HG02571 (cell line): ENCODE data around the gene HSD17B8.

Source experiments
- ATAC-seq: cut with Tn5 transposase; IDR thresholded peaks from one replicate; pipeline ENCODE4 v1.9.1; 2021; ENCODE audit warnings: mild to moderate bottlenecking, moderate library complexity; ENCODE audit not compliant: unreplicated experiment

HSD17B8 gene

DNA sequence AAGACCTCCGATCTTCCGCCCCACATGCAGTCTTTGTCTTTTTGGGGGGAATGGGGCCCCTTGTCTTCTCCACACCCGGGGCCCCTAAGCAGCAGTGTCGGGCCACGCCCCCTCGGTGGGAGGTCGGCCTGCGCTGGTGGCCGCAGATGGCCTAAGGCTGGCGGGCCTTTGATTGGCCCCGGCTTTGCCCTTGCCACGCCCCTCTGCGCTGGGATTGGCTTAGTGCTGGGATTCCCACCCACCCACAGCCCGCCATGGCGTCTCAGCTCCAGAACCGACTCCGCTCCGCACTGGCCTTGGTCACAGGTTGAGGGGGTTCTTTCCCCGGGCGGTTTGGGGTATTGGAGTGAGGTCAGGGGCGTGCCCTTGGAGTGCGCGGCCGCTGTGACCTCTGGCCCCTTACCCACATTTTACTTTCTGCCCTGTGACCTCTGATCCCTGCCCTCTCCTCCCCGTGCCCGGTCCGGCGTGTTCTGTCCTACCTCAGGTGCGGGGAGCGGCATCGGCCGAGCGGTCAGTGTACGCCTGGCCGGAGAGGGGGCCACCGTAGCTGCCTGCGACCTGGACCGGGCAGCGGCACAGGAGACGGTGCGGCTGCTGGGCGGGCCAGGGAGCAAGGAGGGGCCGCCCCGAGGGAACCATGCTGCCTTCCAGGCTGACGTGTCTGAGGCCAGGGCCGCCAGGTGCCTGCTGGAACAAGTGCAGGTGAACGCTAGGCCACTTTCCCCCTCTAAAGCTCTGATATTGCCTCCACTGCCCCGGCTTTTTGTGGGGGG, at the start of gene HSD17B8:
Gene HSD17B8, plus strand, starts transcription at position 241 of the 776 bp plus-strand sequence. Its CDS starts 14 bp downstream, at position 255.
- peak; percentile 42 for ATAC-seq

DNA sequence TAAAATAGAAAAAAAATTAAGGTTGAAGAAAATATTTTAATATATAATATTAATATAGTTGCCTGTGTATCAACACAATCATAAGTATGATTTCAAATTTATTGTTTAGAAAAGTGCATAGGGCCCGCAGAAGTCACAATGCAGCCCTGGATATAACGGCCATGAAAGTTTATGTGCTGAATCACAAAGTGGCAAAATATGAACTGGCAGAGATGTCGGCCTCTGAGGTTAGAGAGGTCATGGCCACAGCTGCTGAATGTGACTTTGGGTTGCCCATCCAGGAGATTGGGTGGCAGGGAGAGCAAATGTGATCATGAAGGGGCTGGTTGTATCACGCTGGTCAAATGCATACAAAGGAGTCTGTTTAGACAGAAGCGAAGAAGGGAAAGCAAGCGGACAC, 47.9 kb upstream of the HSD17B8 start:
- no peak for ATAC-seq

DNA sequence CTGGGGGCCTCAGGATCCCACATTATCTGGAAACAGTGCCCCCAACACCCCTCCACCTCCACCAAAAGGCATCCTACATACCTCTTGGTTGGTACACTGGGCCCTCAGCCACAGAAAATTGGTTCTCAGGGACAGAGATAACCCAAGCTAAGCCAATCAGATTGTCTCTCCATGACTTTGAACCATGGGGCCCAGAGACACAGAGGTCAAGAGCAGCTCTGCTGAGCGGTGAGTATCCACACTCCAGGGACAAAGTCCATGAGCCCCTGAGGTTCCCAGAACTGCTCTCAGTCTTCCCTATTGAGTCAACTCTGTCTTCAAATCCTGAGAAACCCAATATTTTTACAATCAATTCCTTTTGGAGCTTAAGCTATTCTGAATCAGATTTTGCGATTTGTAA, 47.5 kb upstream of the HSD17B8 start:
- ATAC-seq, result no peak

DNA sequence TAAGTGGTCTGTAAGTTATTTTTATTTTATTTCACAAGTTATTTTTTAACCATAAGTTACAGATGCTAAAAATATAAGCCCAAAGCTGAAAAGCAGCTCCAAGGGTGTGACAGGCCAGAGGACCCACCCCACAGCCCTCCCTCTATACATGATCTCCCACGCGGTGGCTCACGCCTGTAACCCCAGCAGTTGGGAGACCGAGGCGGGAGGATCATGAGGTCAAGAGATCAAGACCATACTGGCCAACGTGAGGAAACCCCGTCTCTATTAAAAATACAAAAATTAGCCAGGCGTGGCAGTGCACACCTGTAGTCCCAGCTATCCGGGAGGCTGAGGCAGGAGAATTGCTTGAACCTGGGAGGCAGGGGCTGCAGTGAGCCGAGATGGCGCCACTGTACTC, 44.4 kb upstream of the HSD17B8 start:
- ATAC-seq, result no peak

DNA sequence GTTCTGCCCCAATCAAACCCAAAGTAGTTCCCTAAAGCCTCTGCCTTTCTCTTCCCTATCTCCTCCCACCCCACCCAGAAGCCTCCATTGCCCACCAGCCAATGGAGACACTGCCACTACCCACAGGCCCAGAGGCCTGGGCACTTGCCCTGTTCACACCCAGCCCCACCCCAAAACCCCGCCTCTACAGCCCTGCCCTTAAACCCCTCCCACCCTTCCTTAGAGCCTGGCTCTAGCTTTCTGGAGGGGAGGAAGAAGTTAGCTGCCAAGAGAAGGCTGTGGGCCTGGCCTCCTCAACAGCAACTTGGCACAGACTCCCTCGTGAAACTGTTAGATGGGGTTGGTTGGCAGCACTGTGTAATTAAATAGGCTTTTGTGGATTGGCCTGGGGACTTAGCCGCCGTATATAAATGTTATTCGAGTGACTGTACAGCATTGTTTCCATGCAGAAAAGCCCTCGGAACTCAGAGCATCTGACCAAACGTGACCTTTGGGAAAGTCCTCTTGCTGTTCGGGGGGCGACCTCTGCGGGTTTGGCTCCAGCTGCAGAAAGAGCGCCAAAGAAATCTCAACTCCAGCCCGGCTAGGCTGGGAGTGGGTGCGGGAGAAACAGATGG, 43.6 kb upstream of the HSD17B8 start:
- ATAC-seq, result no peak

DNA sequence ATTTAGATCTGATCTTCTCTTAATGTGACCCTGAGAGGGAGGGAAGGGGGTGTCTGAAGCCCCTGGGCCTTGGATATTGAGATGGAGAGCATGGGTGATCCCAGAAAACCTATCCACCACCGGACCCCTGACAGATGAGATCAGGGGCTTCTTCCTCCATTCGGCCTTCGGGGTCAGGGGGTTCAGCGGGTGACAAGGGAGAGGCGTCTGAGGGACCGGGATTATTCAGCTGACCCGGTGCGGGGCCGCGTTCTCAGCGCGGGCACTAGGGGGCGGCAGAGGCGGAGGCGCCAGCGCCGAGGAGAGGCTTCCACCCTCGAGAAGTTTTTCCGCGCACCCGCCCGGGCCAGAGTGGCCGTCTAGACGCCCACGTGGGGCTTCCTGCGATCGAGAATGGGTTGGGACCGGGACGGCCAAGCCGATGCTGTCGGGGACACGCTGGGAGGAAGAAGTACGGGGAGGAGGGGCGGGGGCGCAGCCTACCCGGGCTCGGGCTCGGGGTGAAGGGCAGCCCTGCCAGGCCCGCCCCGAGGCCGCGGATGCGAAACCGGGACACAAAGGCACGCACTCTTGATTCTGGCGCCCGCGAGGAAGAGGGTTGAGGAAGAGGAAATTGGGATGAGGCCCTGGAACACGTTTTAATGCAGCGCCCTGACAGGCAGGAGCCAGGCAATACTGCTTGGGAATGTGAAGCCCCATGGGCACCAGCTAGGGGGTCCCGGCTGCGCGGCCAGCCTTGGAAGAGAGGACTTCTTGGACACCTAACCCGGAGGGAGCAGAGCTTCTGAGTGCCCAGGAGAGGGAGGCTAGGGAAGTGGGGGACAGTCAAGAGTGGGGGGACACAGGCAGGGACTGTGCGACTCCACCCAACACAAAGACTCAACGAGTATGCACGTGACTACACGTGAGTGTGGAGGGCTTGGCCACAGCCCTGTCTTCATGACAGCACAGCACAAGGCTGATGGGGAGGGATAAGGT, 42.8 kb upstream of the HSD17B8 start:
- ATAC-seq, result no peak

DNA sequence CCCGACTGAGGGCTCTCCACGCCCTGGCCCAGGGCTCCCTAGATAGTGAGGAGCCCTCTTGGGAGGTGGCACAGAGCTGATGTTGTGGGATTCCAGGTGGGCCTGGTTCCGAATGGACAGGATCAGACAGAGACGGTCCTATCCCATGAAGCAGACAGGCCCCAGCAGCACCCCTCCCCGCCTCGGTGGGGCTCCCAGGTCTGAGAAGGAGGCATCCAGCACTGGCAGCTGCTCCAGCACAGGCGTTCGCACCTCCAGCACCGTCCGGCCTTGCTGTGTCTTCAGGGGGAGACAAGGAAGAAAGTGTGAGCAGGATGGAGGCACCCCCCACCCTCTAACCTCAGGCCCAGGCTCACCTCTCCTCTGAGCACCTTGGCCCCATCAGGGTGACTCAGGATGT, 40.9 kb upstream of the HSD17B8 start:
- no peak for ATAC-seq

DNA sequence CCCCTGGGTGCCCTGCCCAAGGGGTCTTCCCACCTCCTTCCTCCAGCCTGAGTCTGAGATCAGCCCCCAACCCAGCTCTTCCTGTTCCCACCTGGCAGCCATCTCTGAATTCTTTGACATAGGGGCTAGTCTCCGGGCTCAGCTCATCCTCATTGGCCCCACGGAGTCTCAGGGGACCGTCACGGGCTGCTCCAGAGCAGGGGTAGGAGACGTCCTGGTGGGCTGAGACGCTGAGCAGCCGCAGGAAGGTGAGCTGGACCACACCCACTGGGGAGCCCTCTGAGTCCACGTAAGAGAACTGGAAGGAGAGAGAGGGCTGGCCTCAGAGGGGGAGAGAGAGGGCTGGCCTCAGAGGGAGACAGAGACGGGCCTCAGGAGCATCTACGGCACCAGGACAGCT, 40.3 kb upstream of the HSD17B8 start:
- ATAC-seq, result no peak

DNA sequence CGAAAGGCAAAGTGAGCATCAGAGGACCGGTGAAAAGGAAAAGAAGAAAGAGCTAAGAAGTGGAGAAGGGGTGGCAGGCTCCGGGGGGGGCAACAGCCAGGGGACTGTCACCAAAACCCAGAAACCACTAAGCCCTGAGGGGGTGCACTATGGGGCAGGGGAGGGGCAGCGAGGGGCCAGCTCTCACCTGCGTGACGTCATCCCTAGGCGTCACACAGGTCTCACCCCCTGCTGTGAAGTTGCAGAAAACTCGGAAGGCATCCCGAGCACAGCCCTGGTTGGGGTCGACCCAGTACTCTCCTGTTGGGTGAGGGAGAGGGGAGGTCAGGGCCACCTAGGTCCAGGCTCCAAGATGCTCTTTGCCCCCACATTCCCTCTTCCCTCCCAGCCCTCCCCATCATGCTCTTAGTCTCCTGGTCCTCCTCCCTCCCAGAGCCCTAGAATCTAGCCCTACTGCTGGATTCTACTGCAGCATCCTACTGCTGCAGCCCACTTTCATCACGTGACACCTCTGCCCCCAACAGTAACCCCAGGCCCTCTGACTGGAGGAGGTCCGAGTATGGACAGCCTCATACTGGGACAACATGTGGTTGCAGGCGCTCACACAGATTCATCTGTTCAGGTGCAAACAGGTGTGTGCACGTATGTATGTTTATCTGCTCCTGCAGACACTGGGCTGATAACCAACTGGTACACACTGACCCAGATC, 39.6 kb upstream of the HSD17B8 start:
- no peak for ATAC-seq

DNA sequence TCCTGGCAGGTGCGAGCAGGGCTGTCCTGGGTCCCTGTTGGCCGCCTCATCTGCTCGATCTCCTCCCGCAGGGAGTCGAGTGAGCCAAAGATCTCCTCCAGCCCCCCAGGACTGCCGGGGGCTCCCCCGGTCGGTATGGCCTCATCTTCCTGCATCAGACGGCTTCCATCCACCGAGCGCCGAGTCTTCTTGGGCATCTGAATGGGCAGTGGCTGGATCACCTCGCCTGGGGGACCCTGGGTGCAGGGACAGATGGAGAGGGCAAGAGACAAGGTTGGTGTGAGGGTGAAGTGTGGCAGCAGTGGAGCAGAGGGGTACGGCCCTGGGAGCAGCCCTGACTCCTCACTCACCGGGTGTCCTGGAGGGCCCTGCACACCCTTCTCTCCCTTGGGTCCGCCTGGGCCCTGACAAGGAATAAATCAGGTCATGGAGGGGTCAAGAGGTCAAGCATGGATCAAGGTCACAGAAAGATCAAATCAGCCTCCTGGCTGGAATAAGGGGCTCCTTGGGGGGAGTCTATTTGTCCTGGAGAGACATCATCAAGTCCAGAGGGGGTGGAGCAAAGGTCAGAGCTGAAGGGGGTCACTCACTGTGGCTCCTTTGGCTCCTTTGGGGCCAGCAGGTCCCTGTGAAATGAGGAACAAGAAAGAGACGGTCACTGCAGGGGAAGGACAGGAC, 38.7 kb upstream of the HSD17B8 start:
- no peak for ATAC-seq

DNA sequence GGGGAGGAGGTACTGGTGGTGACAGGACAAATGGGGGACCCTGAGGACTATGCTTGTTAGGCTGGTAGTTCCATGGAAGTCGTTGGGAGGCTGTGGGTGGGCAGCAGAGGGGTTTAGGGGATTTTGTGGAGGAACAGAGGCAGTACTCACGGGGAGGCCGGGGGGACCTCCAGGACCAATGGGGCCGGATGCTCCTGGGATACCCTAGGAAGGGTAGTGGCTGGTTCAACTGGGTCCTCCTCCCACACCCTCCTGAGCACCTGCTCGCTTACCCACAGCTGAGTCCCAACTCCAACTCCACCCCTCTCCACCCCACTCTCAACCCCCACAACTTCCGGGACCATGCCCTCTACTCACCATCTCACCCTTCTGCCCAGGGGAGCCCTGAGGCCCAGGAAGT, 38.1 kb upstream of the HSD17B8 start:
- ATAC-seq, result no peak

DNA sequence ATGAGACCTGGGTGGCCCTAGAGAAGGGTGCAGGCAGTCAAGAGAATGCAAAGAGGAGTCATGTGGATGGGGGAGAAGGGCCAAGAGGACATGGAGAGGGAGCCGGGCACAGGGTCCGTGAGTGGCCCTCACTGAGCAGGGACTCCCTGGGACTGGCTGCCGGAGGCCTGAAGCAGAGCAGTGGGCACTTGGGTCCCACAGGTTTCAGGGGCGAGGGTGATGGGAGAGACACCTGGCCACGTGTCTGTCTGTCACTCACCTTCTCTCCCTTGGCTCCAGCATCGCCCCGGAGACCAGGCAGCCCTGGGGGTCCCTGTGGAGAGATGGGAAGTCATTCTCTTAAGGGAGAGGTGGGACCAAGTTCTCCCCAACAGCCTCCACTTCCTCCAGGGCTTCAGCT, 37.6 kb upstream of the HSD17B8 start:
- no peak for ATAC-seq

DNA sequence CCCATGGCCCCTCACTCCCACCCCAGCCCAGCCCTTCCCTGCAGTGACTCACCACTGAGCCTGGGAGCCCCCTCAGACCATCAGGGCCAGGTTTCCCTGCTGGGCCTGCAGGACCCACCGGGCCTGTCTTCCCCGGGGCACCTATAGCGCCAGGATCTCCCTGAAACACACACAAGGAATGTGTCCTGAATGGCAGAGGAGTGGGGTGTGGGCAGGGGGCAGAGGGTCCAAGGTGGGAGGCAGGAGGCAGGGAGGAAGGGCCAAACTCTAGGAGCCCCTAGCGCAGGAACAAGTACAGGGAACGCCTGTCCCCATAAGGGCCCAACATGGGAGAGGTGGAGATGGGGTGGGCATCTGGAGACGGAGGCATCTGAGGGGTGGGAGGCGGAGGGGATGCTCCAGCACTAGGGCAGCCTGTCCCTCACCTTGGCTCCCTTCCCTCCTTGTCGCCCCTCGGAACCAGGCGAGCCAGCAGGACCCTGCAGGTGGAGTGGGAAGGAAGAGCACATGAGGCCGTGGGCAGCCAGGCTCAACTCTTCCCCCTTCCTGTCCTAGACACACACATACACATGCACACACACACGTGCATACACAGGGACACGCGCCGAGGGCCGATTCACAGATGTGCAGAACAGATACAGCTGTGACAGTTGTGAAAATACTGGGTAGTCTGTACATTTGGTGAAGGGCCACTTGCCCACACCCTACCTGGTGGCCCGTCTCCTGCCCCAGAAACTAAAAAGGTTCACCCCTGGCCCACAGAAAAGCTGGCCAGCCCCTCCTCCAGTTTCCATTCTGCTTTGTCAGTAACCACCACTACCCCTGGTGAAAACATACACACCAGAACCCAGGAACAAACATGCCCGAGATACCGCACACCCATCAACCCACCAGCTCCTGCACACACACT, 36.8 kb upstream of the HSD17B8 start:
- no peak for ATAC-seq

DNA sequence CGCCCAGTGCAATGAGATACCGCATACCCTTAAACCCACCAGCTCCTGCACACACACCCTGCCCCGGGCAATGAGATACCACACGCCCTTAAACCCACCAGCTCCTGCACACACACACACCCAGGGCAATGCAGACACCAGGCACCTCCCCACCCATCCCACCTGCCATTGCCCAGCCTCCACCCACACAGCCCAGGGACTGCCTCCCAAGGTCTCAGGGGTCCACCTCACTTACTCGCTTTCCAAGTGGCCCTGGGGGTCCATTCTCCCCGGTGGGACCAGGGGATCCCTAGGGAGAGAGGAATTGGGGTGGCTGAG, 36.2 kb upstream of the HSD17B8 start:
- ATAC-seq, result no peak

DNA sequence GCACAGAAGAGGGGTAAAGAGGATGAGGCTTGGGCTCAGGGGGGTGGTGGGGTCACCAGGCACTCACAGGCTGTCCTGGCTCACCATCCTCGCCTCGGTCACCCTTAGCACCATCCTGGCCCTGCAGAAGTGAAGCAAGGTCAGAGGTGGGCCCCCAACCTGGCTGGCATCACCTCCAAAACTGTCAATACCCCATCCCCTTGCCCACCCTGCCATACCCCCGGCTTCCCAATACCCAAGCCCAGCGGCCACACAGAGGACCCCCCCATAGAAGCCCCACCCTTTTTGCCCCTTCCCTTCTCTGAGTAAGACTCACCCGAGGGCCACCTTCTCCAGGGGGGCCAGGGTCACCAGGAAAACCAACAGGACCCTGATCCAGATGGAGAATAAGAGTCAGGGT, 35.8 kb upstream of the HSD17B8 start:
- ATAC-seq, result no peak

DNA sequence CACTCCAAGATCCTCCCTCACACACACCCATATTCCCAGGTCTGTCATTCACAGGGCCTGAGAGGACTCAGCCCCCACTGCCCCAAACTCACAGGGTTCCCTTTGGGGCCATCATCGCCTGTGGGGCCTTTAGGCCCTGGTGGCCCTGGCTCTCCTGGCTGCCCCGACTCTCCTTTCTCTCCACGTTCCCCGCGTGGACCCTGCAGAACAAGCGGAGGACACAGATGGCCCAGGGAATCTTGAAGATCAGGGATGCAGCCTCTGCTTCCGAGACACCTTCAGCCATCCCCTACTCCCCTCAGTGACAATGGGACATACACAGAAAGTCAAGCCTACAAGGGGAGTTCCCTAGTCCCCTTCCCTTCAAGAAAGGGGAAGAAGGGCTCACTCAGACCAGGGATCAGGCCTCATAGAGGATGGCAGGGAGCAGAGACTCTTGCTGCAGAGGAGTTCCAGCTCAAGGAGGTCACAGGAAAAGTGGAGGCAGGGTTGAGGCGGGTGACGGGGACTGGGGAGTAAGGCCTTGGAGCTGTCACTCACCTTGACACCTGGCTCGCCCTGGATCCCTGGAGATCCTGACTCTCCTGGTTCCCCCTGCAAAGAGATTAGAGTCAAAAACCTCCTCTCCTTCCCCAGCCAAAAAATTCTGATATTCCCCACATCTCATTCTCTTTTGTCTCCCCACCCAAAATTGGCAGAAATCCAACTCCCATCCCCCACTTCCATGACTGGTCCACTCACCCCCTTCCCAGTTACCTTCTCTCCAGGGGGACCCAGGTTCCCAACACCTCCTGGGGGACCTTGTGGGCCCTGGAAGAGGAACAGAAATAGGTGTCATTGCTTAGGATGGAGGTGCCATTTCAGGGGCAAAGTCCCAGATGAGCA, 34.9 kb upstream of the HSD17B8 start:
- ATAC-seq, result no peak

DNA sequence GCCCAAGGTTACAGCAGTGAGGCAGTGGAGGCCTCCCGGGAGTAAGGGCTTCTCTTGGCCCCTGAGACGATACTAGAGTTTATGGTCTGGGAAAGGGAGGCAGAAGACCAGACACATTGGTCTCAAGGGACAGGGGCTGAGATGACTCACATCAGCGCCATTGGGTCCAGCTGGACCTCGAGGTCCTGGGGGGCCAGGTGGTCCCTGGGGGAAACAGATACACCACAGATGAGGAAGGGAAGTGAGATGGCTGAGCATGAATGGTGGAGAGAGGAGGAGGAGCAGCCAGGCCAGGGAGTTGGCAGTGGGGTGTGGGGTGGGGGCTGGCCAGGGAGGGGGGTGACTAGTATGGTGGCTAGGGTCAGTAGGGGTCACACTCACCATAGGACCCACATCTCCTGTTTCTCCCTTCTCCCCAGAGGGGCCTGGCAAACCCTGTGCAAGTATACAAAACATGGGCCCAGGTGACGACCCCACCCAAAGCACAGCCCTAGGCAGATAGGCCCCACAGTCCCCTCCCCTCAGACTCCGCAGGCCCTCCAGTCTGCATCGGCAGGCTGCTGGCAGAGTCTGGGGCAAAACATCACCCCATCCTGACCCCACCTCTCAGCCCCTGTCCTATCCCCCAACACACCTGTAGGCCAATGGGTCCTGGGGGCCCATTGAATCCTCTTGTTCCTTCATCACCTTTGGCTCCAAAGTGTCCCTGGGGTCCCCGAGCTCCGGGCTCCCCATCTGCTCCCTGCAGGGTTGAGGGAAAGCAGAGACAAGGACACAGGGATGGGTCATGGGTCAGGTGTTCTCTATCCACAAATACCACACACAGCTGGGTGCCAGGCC, 34.1 kb upstream of the HSD17B8 start:
- ATAC-seq, result no peak
